ENCODE results near the gene ATG5.

DNA sequence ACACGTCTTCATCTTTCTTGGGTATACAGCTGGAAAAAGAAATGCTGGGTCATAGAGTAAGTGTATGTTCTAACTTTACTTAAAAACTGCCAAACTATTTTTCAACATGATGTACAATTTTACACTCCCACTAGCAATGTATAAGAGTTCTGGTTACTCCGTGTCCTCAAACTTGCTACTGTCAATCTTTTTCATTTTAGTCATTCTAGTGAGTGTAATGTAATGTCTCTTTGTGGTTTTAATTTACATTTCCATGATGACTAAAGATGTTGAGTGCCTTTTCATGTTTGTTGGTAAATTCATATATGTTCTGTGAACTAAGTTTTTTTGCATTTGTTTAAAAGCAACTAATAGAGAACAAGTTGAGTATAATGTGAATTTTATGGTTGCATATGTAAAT, 43.9 kb downstream of the ATG5 start:
- TF ChIP-seq, protein P1, sequence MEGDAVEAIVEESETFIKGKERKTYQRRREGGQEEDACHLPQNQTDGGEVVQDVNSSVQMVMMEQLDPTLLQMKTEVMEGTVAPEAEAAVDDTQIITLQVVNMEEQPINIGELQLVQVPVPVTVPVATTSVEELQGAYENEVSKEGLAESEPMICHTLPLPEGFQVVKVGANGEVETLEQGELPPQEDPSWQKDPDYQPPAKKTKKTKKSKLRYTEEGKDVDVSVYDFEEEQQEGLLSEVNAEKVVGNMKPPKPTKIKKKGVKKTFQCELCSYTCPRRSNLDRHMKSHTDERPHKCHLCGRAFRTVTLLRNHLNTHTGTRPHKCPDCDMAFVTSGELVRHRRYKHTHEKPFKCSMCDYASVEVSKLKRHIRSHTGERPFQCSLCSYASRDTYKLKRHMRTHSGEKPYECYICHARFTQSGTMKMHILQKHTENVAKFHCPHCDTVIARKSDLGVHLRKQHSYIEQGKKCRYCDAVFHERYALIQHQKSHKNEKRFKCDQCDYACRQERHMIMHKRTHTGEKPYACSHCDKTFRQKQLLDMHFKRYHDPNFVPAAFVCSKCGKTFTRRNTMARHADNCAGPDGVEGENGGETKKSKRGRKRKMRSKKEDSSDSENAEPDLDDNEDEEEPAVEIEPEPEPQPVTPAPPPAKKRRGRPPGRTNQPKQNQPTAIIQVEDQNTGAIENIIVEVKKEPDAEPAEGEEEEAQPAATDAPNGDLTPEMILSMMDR (IDR thresholded peaks at IDR 0.05), result no peak
- no peak for TF ChIP-seq POLR2A (IDR thresholded peaks at IDR 0.05)
